Hematopoietic multipotent progenitor cell treated with erythropoietin and hydrocortisone succinate and interleukin-3 and kit ligand, for 6 days (in vitro differentiated cells): ENCODE measurements around the gene CACNA1C.

Experiments used
- DNase-seq: peaks from one replicate; pipeline ENCODE4 v3.0.0-alpha.2; 2015

The CACNA1C gene

GRCh38 chr12:2300886-2301285 lies 248.1 kb downstream of the CACNA1C start:
- no peak for DNase-seq

GRCh38 chr12:2301531-2302461 lies 249.0 kb downstream of the CACNA1C start:
- DNase-seq = no peak

GRCh38 chr12:2302711-2303580 lies 250.2 kb downstream of the CACNA1C start:
- no peak for DNase-seq

GRCh38 chr12:2304223-2304622 lies 251.4 kb downstream of the CACNA1C start:
- DNase-seq = no peak

GRCh38 chr12:2306012-2306411 lies 253.2 kb downstream of the CACNA1C start:
- DNase-seq = peak; percentile 32

- no peak for DNase-seq
Observed at GRCh38 chr12:2306735-2307134, 253.9 kb downstream of the CACNA1C start.

- DNase-seq = no peak
Observed at GRCh38 chr12:2307550-2307949, 254.8 kb downstream of the CACNA1C start.

GRCh38 chr12:2309647-2310046 lies 256.9 kb downstream of the CACNA1C start:
- peak; percentile 30 for DNase-seq

GRCh38 chr12:2311020-2311778 lies 258.4 kb downstream of the CACNA1C start:
- no peak for DNase-seq

GRCh38 chr12:2312175-2312574 lies 259.4 kb downstream of the CACNA1C start:
- no peak for DNase-seq

GRCh38 chr12:2312770-2313169 lies 260.0 kb downstream of the CACNA1C start:
- DNase-seq = no peak

GRCh38 chr12:2314492-2314891 lies 261.7 kb downstream of the CACNA1C start:
- DNase-seq = no peak

- no peak for DNase-seq
Observed at GRCh38 chr12:2317772-2318171, 265.0 kb downstream of the CACNA1C start.

GRCh38 chr12:2318286-2318685 lies 265.5 kb downstream of the CACNA1C start:
- DNase-seq = no peak

- DNase-seq = no peak
Observed at GRCh38 chr12:2319136-2319535, 266.3 kb downstream of the CACNA1C start.

- no peak for DNase-seq
Observed at GRCh38 chr12:2319737-2320506, 267.1 kb downstream of the CACNA1C start.

- no peak for DNase-seq
Observed at GRCh38 chr12:2320841-2321240, 268.1 kb downstream of the CACNA1C start.

GRCh38 chr12:2322554-2323120 lies 269.9 kb downstream of the CACNA1C start:
- DNase-seq = no peak

- DNase-seq = no peak
Observed at GRCh38 chr12:2323532-2324255, 270.9 kb downstream of the CACNA1C start.

- no peak for DNase-seq
Observed at GRCh38 chr12:2324387-2324786, 271.6 kb downstream of the CACNA1C start.

- no peak for DNase-seq
Observed at GRCh38 chr12:2325519-2325918, 272.7 kb downstream of the CACNA1C start.
